Pancreas (tissue), 10 donors: Measurements from ENCODE around the gene PRKCB. TPM values are rescaled to one million over a fixed set of nuclear protein-coding genes. Genes with fewer than 3 reads are reported as not detected.

ENCODE experiments used
- ATAC-seq, 4 donors: fragments of 200-7000 bp; cut with Tn5 transposase; one replicate each; pipeline versions ENCODE4 v1.8.0 to v1.9.1; 2020; ENCODE audit warnings: mild to moderate bottlenecking in 4 of 4, moderate library complexity in 4 of 4
- DNase-seq, 6 donors: peaks; one replicate each; pipeline ENCODE4 v3.0.0-alpha.2; 2020
- FAIRE-seq: peaks from 2 replicates; lab custom pipeline; 2012; peaks lifted over from hg19 to GRCh38; lab: Jason Lieb, UNC
- H3K27ac ChIP-seq, 4 donors: fragments of 200-600 bp; sonication (generic); 1 replicate in 3 of 4; 2 replicates in 1 of 4; pipeline versions ENCODE4 v1.5.0 to v1.8.0; 2020
- H3K27me3 ChIP-seq, 4 donors: fragments of 200-600 bp; one replicate each; pipeline ENCODE4 v1.8.0; 2021
- H3K36me3 ChIP-seq, 3 donors: fragments of 200-600 bp; sonication (generic) in 1 of 3; one replicate each; pipeline versions ENCODE4 v1.5.0 to v1.8.0; 2020 to 2021
- H3K4me1 ChIP-seq, 3 donors: fragments of 200-600 bp; one replicate each; pipeline ENCODE4 v1.8.0; 2021
- H3K4me3 ChIP-seq, 4 donors: fragments of 200-600 bp; sonication (generic) in 2 of 4; one replicate each; pipeline versions ENCODE4 v1.5.0 to v1.8.0; 2020 to 2021
- H3K9me3 ChIP-seq, 4 donors: fragments of 200-600 bp; one replicate each; pipeline ENCODE4 v1.8.0; 2021
- WGBS, 2 donors: extraction: QIAGEN DNeasy Blood & Tissue Kit; methylation state at CpG; one replicate each; pipeline ENCODE4 v1.1.7; 2013; 5-methylcytosine and 5-hydroxymethylcytosine counted together
- intact Hi-C, 3 donors: fragments of 100-400 bp; cut with DNase I; formaldehyde crosslinking; loops; one replicate each; pipeline versions ENCODE4 v1.11.1 to v1.14.2; 2022
- polyA plus RNA-seq, 2 donors: library from polyadenylated mRNA; stranded (reverse); fragments of 200-250 nt; gene quantifications; one replicate each; pipeline ENCODE4 v1.2.3, GENCODE V29; 2013
- total RNA-seq, 6 donors: library from RNA; stranded (reverse); fragmentation: NEBNext Ultra II Directional in 4 of 6; extraction: Animal tissue kit (Norgen Biotek cat#: 25700) in 4 of 6; gene quantifications; one replicate each; pipeline versions ENCODE4 v1.2.1 to v1.2.4, GENCODE V29; 2021 to 2023
- TF ChIP-seq, protein P1 (sequence below), 4 donors: fragments of 200-600 bp; sonication (generic) in 3 of 4; IDR thresholded peaks; one replicate each; pipeline versions ENCODE4 v1.5.0 to v1.8.0; 2021; ENCODE audit warnings: antibody characterized with exemption in 4 of 4
- donor health status: healthy with polysubstance abuse.
- donor health status: DM: no; HTN: no; CAD: no; lungs with moderate emphysema.
- donor health status: DM: no; HTN: no; CAD: no.
- donor health status: control.
- donor health status: control.
- donor health status: Bipolar disorder and iron deficiency.
- donor health status: DM: yes; HTN: yes; CAD: no.
- donor health status: DM: no; HTN: no; CAD: no.
- donor health status: DM: no; HTN: no; CAD: no.
- donor health status: DM: yes; HTN: yes; CAD: no.

Gene PRKCB
- total and polyA plus RNA-seq, 8 donors, result 0.19 to 4.3 (median 0.61) TPM

DNA sequence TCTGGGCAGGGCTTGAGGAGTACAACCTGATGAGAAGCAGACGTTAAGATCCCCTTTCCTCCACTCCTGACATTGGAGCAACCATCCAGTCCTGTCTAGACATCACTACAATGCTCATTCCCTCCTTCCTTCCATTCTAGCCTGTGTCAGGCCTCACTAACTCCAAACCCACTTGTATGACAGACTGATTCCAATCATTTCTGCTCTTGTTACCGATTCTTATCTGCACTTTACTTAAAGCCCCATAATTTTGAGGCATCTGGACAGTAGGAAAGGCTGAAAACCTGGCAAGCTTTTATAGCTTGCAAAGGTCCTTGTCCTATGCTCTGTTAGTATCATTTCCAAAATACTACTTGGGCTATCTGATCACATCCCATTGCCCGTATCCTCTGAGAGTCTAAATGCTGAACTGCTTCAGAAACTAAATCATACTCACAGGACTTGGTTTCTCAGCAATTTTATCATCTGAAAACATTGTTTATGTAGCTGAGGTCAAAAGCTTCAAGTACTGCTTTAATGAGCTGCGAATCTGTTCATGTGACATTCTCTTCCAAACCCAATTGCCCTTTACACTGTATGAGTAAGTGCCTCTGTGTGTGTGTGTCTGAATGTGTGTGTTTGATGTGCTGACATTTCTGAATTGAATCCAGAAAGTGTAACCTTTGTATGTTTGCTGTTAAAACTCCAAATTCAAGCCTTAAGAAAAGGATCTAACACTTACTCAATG, 363.2 kb downstream of the PRKCB start:
- Histone ChIP-seq H3K27ac (no peak overlapping the region), H3K36me3 (no peaks in the 10 kb centered on the region), H3K4me3 (no peak overlapping the region), H3K27me3 (no peaks in the 10 kb centered on the region), H3K4me1 (no peaks in the 10 kb centered on the region), H3K9me3 (no peaks in the 10 kb centered on the region)
- 37 to 47% methylated on average over 4 of the region's 4 CpGs for WGBS, 2 donors
- FAIRE-seq, result no peak
- TF ChIP-seq, protein P1, sequence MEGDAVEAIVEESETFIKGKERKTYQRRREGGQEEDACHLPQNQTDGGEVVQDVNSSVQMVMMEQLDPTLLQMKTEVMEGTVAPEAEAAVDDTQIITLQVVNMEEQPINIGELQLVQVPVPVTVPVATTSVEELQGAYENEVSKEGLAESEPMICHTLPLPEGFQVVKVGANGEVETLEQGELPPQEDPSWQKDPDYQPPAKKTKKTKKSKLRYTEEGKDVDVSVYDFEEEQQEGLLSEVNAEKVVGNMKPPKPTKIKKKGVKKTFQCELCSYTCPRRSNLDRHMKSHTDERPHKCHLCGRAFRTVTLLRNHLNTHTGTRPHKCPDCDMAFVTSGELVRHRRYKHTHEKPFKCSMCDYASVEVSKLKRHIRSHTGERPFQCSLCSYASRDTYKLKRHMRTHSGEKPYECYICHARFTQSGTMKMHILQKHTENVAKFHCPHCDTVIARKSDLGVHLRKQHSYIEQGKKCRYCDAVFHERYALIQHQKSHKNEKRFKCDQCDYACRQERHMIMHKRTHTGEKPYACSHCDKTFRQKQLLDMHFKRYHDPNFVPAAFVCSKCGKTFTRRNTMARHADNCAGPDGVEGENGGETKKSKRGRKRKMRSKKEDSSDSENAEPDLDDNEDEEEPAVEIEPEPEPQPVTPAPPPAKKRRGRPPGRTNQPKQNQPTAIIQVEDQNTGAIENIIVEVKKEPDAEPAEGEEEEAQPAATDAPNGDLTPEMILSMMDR (IDR thresholded peaks at IDR 0.05), result no peak
- intact Hi-C loops, result no loop called here
- no peak for DNase-seq
- no peak for ATAC-seq

DNA sequence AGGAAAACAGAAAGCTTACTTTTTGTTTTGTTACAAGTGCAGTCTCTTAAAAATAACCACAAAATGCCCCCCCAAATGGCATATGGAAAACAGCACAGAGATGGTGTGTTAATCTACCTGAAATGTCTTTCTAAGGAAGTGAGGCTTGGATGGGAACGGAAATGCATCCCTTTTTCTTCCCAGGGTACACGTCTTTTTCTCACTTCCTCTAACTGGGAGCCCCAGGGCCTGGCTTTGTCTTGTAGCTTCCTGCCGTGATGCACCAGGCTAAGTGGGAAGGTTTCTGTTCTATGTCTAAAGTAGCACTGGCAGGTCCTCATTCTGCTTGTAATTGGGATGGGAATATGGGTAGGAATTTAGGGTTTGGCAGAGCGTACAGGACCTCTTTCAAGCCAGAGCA, 367.9 kb downstream of the PRKCB start:
- DNase-seq (no peak), FAIRE-seq (no peak), ATAC-seq (no peak)
- H3K4me3 ChIP-seq, result no peak overlapping the region
- WGBS, 2 donors, result 51 to 55% methylated on average over 4 of the region's 4 CpGs
- no peaks in the 10 kb centered on the region for H3K27me3 ChIP-seq
- intact Hi-C loops, result no loop called here
- no peak overlapping the region for H3K27ac ChIP-seq
- no peaks in the 10 kb centered on the region for H3K36me3 ChIP-seq
- no peaks in the 10 kb centered on the region for H3K9me3 ChIP-seq
- H3K4me1 ChIP-seq, result no peaks in the 10 kb centered on the region
- TF ChIP-seq, protein P1 (IDR thresholded peaks at IDR 0.05), result no peak

DNA sequence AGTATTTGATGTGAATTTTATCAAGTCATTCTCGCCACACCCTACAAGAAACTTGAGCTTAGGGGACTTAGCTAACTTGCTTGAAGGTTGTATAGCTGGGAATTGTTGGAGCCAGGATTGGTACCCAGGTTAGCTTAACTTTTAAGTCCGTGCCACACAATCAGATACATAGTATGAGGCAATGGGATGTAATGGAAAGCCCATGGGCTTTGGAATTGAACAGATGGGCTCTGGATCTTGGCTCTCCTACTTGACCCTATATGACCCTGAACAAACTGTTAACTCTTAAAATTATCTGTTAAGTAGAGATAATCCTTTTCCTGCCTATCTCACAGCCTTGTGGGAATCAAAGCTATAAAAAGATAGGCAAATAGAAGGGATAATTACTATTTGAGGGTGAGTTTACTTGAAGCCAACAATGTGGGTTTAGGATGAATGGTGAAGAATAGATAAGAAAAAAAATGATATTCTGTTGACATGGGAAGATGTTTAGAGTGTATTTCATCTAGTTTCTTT, 368.4 kb downstream of the PRKCB start:
- no peaks in the 10 kb centered on the region for H3K9me3 ChIP-seq
- ATAC-seq, result no peak
- no peaks in the 10 kb centered on the region for H3K27me3 ChIP-seq
- H3K4me1 ChIP-seq, result no peaks in the 10 kb centered on the region
- TF ChIP-seq, protein P1 (IDR thresholded peaks at IDR 0.05), result no peak
- FAIRE-seq, result no peak
- intact Hi-C loops, result no loop called here
- no peak for DNase-seq
- H3K4me3 ChIP-seq, result no peak overlapping the region
- 54 to 57% methylated on average over 2 of the region's 2 CpGs for WGBS, 2 donors
- no peaks in the 10 kb centered on the region for H3K36me3 ChIP-seq
- no peak overlapping the region for H3K27ac ChIP-seq

DNA sequence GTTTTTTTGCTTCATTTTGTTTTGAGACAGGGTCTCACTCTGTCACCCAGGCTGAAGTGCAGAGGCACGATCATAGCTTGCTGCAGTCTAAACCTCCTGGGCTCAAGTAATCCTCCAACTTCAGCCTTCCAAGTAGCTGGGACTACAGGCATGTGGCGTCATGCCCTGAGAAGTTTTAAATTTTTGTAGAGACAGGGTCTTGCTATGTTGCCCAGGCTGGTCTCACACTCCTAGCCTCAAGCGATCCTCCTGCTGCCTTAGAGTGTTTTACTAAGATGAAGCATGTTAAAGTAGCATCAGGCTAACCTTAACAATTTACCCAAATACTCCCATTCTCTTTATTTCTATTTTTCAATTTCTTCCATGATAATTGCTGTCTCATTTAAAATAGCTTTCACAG, 371.1 kb downstream of the PRKCB start:
- Histone ChIP-seq H3K36me3 (no peaks in the 10 kb centered on the region), H3K27me3 (no peaks in the 10 kb centered on the region), H3K27ac (no peak overlapping the region), H3K9me3 (no peaks in the 10 kb centered on the region), H3K4me3 (no peak overlapping the region), H3K4me1 (no peaks in the 10 kb centered on the region)
- TF ChIP-seq, protein P1 (IDR thresholded peaks at IDR 0.05), result no peak
- DNase-seq, result no peak
- 55 to 56% methylated on average over 3 of the region's 3 CpGs for WGBS, 2 donors
- intact Hi-C loops, result no loop called here
- no peak for ATAC-seq
- FAIRE-seq, result no peak

DNA sequence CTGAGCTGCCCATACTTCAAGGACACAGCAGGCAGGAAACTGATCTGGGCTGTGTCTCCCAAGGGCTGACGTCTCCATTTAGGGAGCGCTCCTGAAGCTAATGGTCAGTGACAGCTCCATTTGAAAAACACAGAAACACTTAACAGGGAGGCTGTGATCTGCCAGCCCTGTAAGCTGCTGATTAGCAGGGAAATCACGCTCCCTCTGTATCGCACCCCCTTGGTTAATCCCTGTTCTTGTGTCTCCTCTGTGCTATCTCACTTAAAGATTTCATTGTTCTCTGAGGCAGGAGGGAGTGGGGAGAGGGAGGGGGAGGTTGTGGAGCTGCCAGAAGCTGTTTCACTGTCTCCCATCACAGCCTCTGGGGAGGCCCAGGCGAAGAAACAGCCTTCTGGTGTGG, 372.9 kb downstream of the PRKCB start:
- Histone ChIP-seq H3K4me3 (no peak overlapping the region), H3K36me3 (no peaks in the 10 kb centered on the region), H3K4me1 (no peaks in the 10 kb centered on the region), H3K27me3 (no peaks in the 10 kb centered on the region), H3K27ac (no peak overlapping the region), H3K9me3 (no peaks in the 10 kb centered on the region)
- no peak for FAIRE-seq
- intact Hi-C loops, result no loop called here
- 16 to 30% methylated on average over 5 of the region's 5 CpGs for whole genome bisulfite sequencing, 2 donors
- no peak for ATAC-seq
- DNase-seq, result no peak
- TF ChIP-seq, protein P1 (IDR thresholded peaks at IDR 0.05), result no peak
